HG03460 (cell line): ENCODE data around the gene GUCA2B.

Experiments used
- ATAC-seq: cut with Tn5 transposase; IDR thresholded peaks from one replicate; pipeline ENCODE4 v1.9.1; 2021; ENCODE audit not compliant: unreplicated experiment

GUCA2B gene

DNA sequence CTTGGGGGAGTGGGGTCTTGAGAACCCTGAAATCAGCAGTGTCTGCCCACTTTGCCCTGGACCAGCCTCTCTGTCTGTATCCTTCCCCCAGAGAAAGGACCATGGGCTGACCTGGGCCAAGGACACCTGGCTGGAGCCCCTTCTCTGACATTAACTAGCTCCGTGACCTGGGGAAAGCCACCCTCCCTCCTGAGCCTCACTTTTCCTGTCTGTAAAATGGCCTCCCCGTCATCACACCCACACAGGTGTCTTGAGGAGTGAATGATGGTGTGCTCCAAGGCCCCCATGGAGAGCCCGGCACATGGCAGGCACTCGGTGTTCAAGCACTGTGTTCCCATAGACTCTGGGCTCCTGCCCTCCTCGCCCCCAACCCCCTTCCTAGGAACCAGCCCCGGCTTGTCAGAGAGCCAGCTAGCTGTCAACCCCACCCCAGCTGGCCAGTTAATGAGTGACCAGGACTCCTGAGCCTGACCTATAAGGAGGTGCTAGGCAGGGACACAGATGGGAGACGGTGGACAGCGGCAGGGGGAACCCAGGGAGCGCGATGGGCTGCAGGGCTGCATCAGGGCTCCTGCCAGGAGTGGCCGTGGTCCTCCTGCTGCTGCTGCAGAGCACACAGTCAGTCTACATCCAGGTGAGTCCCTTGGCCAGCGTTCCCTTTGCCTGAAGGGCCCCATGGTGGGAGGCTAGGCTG lies at the start of gene GUCA2B:
Gene GUCA2B, plus strand, starts transcription at position 504 of the 694 bp plus-strand sequence. Its CDS starts 41 bp downstream, at position 545.
- no peak for ATAC-seq

DNA sequence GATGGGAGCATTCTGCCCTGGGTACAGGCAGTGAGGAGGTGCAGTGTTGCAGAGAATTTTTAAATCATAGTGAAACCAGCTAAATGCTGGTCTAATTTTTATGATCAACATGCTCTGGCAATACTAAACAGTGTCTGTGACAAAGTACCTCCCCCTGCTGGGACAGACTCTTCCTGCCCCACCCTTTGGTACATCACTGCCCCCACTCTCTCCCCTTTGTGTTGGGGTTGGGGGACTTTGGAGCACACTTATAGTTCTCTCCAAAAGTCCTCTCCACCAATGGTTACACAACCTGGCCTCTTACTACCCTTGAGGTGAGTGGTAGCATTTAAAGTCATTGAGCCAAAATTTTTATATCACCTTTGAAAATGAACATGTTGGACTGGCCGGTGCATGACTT lies 48.2 kb upstream of the GUCA2B start:
- ATAC-seq: no peak

DNA sequence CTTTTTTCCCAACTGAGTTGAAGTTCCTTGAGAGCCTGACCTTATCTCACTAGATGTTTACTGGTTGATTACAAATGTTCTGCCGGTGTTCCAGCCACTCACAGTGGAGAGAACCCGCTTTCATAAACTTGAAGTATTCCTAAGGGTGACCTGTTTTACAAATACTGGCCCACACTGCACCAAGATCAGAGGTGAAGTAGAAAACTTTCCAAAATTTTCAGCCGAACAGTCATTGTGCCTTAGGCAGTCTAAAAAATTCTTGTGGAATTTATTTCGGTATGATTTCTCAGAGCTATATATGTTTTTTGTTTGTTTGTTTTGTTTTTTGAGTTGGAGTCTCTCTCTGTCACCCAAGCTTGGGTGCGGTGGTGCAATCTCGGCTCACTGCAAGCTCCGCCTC lies 44.9 kb upstream of the GUCA2B start:
- ATAC-seq: no peak

DNA sequence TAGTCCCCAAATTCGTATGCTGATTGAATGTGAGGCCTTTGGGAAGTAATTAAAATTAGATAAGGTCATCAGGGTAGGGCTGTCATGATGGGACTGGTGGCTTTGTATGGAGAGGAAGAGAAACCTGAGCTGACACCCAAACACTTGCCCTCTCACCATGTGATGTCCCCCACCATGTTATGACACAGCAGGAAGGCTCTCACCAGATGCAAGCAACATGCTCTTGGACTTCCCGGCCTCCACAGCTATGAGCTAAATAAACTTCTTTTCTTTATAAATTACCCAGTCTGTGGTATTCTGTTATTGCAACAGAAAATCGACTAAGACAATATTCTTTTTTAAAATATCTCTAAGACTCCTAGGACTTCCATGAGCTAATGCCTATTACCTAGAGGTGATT lies 43.6 kb upstream of the GUCA2B start:
- no peak for ATAC-seq

DNA sequence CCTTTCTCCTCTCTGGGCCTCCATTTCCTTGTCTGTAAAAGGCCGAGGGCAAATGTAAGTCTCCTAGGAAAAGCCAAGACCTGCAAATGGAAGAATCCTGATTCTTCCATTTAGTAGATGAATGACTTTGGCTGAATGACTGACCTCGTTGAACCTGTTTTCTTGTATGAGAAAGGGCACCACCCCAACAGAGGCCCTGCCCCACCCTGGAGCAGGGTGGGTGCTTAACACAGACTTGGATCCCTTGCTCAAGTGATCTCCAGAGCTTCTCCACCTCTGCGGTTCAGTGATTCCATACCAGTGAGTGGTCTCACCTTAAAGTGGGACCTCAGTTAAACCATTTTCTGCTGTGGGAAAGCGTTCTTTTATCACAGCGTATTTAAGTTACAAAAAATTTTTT lies 39.0 kb upstream of the GUCA2B start:
- ATAC-seq: no peak

DNA sequence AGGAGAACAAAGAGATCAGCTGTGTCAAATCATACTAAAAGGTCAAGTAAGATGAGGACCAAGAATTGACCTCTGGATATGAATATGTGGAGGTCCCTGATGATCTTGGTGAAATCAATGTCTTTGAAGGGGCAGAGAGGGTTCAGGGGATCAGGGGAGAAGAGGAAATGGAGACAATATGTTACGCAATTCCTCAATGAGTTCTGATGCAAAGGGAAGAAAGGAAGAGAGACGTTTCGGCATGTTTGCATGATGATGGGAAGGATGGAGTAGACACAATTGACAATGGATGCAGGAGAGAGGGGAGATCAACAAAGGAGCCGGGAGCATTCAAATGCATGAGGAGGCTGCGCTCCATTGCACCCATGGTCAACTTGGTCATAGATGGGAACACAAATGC lies 36.0 kb upstream of the GUCA2B start:
- ATAC-seq: no peak

DNA sequence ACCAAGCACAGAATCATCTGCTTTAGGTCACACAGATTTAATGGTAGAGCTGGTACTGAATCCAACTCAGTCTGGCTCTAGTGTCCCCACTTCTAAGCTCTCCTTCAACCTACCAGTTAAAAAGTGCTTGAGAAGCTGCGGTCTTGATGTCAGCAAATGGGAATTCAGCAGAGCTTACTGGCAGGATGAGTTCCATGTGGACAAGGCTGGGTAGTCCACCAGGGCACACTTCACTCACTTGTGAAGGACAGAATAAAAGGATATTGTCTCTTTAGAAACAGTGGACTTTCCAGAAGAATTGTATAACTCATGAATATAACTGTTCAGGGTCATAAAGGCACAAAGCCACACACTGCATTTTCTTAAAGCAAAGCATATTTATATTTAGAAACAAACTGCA lies 35.1 kb upstream of the GUCA2B start:
- ATAC-seq: no peak

DNA sequence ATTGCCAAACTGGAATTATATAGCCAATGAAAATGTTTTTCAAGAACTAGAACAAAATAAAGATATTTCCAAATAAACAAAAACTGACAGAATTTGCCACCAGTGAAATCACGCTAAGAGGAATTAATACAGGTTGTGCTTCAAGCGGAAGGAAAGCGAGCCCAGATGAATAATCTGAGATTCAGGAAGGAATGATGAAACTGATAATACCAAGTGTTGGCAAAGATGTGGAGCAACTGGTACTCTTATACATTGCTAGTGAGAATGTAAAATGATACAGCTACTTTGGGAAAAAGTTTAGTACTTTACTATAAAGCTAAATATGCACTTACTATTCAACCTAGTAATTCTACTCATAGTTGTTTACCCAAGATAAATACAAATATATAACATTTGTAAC lies 30.8 kb upstream of the GUCA2B start:
- ATAC-seq: no peak

DNA sequence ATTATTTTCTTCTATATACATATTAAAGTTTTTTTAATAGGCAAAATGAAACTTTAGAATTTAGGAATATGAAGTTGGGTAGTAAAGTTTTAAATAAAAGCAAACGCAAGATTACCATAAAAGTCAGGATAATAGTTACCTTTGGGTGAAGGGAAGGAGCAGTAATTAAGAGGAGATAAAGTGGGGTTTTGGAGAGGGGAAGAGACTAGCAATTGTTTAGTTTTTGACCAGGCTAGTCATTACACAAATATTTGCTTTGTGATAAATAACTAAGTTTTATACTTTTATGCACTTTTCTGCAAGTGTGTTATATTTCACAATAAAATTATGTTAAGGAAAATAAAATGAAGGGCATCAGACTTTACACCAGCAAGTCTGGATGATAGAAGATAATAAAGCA lies 27.7 kb upstream of the GUCA2B start:
- no peak for ATAC-seq

DNA sequence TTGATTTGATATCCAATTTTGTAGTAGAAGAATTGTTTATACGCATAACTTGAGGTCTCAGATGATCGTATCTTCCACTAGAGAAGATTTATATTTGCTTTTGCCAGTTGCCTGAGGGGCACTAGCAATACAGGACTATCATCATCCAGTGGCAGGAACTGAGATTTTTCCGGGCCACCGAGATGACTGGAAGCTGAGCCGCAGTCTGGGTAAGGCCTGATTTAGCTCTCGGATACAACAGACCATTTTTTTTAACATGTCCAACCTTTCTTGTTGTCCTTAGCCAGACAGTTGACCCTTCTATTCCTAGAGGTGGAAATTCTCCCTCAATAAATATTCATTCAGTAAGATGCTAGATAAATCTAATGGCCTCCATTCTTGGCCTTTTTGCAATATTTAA lies 25.4 kb upstream of the GUCA2B start:
- ATAC-seq: no peak

DNA sequence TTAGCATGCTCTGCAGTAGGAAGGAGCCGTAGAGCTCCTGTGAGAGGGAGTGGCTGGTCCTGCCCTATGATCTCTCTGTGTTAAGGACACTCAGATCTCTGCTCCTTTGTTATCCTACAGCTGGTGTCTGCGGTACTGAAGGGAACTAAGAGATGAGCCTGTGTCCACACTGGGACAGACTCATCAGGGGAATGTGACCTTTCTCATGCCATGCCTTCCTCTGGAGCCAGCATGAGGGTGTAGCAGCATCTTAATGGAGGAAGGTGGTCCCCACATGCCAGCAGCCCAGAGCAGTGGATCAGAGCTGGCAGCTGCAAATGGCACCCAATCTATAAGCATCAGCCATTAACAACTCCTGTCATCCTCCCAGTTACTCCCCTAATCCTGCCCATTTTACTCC lies 24.7 kb upstream of the GUCA2B start:
- ATAC-seq: no peak

DNA sequence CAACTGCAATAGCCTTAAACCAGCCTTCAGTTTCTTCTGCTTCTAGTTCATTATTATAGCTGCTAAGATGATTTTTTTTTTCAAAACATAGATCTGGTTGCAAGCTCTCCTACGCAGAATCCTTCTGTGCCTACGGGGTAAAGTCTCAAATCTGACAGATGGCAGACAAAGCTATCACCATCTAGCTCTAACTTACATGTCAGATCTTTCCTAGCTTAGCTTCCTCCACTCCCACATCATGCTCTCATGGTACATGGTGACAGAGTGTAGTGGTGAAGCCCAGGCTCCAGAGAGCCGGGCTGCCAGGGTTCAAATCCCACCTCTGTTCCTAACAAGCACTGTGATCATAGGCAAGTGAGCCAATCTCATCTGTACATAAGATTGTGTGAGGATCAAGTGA lies 24.2 kb upstream of the GUCA2B start:
- ATAC-seq: no peak

DNA sequence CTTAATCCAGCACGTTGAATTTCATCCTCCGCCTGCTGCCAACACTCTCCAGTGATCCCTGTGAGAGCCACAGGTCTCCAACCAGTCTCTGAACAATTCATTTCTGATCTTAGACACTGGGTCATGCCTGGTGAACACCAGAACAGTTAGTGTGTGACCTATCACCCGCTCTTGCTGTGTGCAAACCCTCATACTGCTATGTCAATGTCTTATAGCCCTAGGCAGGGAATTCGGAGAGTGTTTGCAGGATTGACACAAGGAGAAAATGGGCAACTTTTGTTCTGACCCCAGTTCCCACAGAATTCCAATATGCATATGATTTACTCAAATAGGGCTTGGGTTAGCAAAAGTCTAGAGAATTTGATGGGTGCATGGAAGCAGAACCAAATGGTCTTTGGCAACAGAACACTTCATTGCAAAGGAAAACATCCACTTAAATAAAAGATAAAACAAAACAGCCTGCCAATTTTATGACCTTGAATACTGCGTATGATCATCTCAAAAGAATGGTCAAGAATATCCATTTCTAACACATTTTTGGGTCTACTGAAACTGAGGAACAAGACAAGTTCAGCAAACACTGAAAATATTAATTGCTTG lies 23.0 kb upstream of the GUCA2B start:
- ATAC-seq: no peak

DNA sequence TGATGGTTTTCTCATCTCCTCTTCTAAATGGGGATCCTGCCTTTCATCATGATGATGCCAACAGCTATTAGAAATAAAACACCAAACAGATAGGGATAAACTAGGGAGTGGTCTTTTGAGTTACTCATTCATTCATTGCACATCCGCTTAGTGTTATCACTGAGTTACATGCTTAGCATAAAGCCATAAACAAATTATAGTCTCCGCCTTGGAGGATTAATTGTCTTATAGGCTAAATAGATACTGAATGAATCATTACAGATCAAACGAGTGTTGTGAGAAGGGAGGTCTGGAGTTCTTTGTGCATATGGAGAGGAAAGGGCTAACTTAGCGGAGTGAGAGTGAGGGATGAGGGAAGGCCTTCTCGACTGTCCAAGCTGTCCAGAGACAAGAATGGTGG lies 19.8 kb upstream of the GUCA2B start:
- ATAC-seq: no peak

DNA sequence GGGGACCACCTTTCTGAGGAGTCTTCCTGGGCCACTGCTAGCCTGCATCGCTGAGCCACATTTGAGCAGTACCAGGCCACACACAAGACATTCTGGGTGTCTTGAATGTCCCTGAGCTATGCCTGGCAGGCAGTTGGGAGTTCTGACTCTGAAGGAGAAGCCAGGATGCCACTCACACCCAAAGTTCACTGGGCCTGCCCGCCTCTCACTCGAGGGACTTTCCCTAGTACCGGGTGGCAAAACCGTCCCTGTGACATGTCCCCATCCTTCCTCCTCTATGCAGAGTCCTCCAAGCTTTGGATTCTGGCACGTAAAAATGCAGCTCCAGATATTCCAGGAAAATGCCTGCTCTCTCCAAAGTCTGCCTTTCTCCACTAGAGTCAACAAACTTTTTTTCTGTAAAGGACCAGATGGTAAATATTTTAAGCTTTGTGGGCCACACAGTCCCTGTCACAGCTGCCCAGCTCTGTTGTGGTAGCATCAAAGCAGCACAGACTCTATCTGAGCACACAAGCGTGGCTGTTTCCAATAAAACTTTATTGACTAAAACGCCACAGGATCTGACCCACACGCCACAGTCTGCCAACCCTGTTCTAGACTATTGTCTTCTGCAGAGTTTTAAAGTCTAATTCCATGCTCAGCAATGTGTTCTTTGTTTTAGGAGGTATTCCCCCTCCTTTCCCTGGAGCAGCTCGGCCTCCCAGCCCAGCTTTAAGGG lies 19.2 kb upstream of the GUCA2B start:
- ATAC-seq: no peak

DNA sequence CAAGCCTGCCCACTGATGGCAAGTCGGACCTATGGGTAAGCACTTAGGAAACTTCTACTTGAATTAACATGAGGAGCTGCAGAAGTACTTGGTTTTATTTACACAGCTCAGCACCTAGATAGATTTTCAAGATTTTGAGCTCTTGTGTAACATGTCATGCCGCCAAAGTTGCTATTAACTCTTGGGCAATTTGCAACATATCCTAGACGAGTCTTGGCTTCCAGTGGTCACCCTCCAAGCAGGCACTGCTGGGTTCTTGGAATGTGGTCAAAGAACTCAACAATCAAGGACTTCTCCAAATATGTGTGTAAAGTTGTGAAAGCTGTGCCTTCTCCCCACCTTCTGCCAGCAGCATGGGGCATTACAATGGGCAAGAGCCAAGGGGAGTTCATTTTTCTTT lies 17.8 kb upstream of the GUCA2B start:
- ATAC-seq: no peak

DNA sequence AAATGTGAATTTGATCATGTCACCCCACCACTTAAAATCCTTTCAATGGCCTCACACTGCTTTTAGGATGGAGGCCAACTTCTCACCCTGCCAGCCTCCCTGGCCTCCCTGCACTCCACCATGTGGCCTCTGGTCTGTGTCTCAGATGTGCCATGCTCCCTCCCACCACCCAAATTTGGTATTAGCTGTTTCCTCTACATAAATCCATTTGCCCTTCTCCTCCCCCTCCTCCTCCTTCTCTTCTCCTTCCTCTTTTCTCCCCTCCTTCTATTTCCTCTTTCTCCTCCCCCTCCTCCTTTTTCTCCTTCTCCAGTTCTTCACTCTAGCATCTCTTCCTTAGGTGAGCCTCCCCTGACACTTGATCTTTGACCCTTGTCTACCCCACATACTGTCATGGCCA lies 16.7 kb upstream of the GUCA2B start:
- ATAC-seq: no peak

DNA sequence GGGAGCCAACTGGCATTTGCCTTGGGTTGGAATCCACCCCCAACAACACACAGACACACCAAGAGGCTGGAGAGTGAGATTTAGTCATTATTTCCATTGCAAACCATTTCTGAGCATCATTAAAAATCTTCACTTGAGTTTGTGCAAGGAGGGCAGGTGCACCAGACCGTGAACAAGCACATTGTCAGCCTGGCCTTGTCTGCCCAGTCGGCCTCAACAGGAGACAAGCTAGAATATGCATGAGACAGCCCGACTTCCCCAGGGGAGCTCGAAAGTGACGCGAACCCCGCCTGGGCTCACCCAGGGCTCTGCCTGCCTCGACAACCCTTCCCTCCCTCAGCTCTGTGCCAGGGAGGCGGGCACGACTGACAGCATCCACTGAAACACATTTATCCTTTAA lies 15.4 kb upstream of the GUCA2B start:
- ATAC-seq: no peak

DNA sequence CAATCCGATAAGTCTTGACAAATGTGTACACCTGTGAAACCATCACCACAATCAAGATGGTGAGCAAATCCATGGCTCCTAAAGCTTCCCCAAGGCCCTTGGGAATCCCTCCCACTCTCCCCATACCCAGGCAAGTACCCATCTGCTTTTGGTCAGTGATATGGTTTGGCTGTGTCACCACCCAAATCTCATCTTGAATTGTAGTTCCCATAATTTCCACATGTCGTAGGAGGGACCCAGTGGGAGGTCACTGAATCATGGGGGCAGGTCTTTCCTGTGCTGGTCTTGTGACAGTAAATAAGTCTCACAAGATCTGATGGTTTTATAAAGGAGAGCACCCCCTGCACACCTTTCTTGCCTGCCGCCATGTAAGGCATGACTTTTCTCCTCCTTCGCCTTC lies 14.6 kb upstream of the GUCA2B start:
- no peak for ATAC-seq

DNA sequence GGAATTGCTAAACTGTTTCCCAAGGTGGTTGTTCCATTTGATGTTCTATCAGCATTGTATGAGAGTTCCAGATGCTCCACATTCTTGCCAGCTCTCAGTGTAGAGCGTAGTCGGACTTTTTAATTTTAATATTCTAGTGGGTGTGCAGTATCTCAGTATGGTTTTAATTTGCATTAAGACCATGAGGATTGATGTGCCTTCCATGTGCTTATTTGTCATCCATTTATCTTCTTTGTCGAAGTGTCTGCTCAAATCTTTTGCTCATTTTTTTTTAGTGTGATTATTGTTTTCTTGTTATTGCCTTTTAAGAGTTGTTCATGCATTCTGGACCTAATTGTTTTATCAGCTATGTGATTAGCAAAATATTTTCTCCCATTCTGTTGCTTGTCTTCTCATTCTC lies 13.8 kb upstream of the GUCA2B start:
- ATAC-seq: no peak

DNA sequence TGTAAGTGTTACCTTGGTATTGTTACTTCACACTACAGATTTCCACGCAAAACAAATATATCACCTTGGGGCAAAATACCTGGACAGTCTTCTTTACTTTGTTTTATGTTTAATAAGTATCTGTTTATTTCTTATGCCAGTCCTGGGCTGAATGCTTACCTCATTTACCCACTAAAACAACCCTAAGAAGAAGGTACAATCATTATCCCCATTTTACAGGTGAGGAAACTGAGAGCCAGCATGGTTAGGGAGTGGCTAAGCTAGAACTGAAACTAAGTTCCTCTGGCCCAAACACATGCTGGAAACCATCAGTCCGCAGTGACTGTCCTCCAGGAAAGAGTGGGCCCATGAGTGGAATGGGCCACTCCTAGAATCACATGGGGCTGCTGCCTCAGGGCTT lies 13.0 kb upstream of the GUCA2B start:
- ATAC-seq: no peak

DNA sequence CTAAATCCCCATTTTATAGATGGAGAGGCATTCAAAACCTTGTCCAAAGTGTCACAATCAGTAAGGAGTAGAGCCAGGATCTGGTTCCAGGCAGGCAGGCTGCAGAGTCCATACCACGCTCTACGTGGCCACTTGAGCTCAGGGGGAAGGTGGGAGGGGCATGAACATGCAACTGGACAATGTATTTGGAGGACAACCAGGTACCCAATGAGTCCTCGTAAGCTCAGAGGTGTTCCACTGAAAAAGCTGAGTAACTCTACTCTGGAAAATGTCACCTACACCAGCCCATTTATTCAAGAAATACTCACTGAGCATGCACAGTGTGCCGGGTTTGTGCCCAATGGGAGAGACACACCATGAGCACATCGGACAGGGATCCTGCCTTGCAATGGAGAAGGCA lies 11.2 kb upstream of the GUCA2B start:
- no peak for ATAC-seq
